Psoas muscle (tissue), 8 donors: ENCODE data around the gene ZNF717. TPM values are rescaled to one million over a fixed set of nuclear protein-coding genes. Genes with fewer than 3 reads are reported as not detected.
"Not testable (repeated sequence)": the region's sequence is repeated elsewhere in the genome, so short reads cannot be mapped to it uniquely, and the experiment has no call there.

Experiments used
- ATAC-seq, 4 donors: fragments of 200-7000 bp; cut with Tn5 transposase; one replicate each; pipeline ENCODE4 v1.9.1; 2020; ENCODE audit warnings: moderate library complexity in 3 of 4, mild to moderate bottlenecking in 2 of 4
- DNase-seq, 2 donors: peaks; one replicate each; pipeline ENCODE4 v3.0.0-alpha.2; 2020
- H3K27ac ChIP-seq: fragments of 200-600 bp; one replicate; pipeline ENCODE4 v1.8.0; 2022
- H3K27me3 ChIP-seq, 3 donors: fragments of 200-600 bp in 1 of 3; one replicate each; pipeline versions ENCODE4 v1.6.1 to v1.8.0; 2013 to 2022; ENCODE audit warnings: low read length in 2 of 3, mild to moderate bottlenecking in 2 of 3, moderate library complexity in 1 of 3; ENCODE audit not compliant: insufficient read depth in 3 of 3
- H3K36me3 ChIP-seq, 2 donors: fragments of 200-600 bp in 1 of 2; one replicate each; pipeline versions ENCODE4 v1.6.1 to v1.8.0; 2013 to 2022; ENCODE audit warnings: low read depth in 1 of 2, mild to moderate bottlenecking in 1 of 2, moderate library complexity in 1 of 2; ENCODE audit not compliant: insufficient read depth in 1 of 2
- H3K4me1 ChIP-seq: fragments of 200-600 bp; one replicate; pipeline ENCODE4 v1.8.0; 2022
- H3K4me3 ChIP-seq: fragments of 200-600 bp; one replicate; pipeline ENCODE4 v1.8.0; 2022; ENCODE audit warnings: mild to moderate bottlenecking
- H3K9me3 ChIP-seq: fragments of 200-600 bp; one replicate; pipeline ENCODE4 v1.8.0; 2022
- CTCF ChIP-seq: fragments of 200-600 bp; IDR thresholded peaks from one replicate; pipeline ENCODE4 v1.8.0; 2022; ENCODE audit warnings: antibody characterized with exemption
- WGBS, 3 donors: extraction: QIAGEN DNeasy Blood & Tissue Kit; methylation state at CpG; one replicate each; pipeline versions ENCODE4 v1.1.6 to v1.1.7; 2013; 5-methylcytosine and 5-hydroxymethylcytosine counted together
- intact Hi-C, 2 donors: fragments of 100-400 bp; cut with DNase I; formaldehyde crosslinking; loops; one replicate each; pipeline versions ENCODE4 v1.11.0 to v1.14.2; 2022
- long read RNA-seq, 2 donors: library from polyadenylated mRNA; unstranded; transcript quantifications; one replicate each; pipeline ENCODE4 v2.0.0, GENCODE V29; 2021
- polyA plus RNA-seq, 3 donors: library from polyadenylated mRNA; stranded (reverse); fragments of 200-250 nt; gene quantifications; one replicate each; pipeline ENCODE4 v1.2.3, GENCODE V29; 2013
- total RNA-seq, 4 donors: library from RNA; stranded (reverse); fragmentation: NEBNext Ultra II Directional in 2 of 4; extraction: Animal tissue kit (Norgen Biotek cat#: 25700) in 2 of 4; gene quantifications; one replicate each; pipeline versions ENCODE4 v1.2.1 to v1.2.4, GENCODE V29; 2021 to 2023
- donor health status: healthy with polysubstance abuse.
- donor health status: DM: no; HTN: no; CAD: no; lungs with moderate emphysema.
- donor health status: Bipolar disorder and iron deficiency.
- donor health status: healthy.
- donor health status: DM: yes; HTN: yes; CAD: no.
- donor health status: DM: no; HTN: no; CAD: no.
- donor health status: DM: no; HTN: no; CAD: no.
- donor health status: DM: yes; HTN: yes; CAD: no.

The ZNF717 gene
- total RNA-seq (1 to 10 TPM; 3.8 to 7.3 (median 4.1) TPM), polyA plus RNA-seq (1 to 10 TPM; 1.1 to 3.2 (median 1.4) TPM)
- long read RNA-seq, donor 1, partial matches to known transcripts, result 0 of 1 reads
- long read RNA-seq, donor 1, other reads (novel, unspliced or antisense), result 1 of 1 reads
- long read RNA-seq, donor 2, partial matches to known transcripts, result 0 of 1 reads
- long read RNA-seq, donor 2, other reads (novel, unspliced or antisense), result 1 of 1 reads

- Histone ChIP-seq H3K27ac (peak within 1 kb of the TSS; percentile 93), H3K4me3 (peak within 1 kb of the TSS; percentile 90), H3K36me3 (peaks cover 0 to 24% of the 10 kb centered on the region in 2 donors), H3K9me3 (peaks cover 12% of the 10 kb centered on the region)
- TF ChIP-seq CTCF, result peak; percentile 13
- H3K4me1 ChIP-seq, intact Hi-C loops, H3K27me3 ChIP-seq, ATAC-seq: not testable (repeated sequence)
- peak; percentile 97 for DNase-seq
- 3 to 7% (median 4%) methylated on average over 39 to 52 of the region's 52 CpGs for WGBS, 3 donors
Observed at GRCh38 chr3:75785081-75785755, at the start of gene ZNF717. Gene ZNF717, minus strand, starts transcription at chr3:75785549. Its CDS starts 2,187 bp downstream, at chr3:75783362.

- 72 to 88% (median 81%) methylated on average over 1 of the region's 1 CpG for WGBS, 3 donors
- DNase-seq, intact Hi-C loops: not testable (repeated sequence)
Observed at GRCh38 chr3:75831076-75831475, 45.7 kb upstream of the ZNF717 start.

GRCh38 chr3:75818019-75818418 lies 32.7 kb upstream of the ZNF717 start:
- H3K4me3 ChIP-seq, H3K36me3 ChIP-seq, H3K27ac ChIP-seq, ATAC-seq, H3K4me1 ChIP-seq, intact Hi-C loops, H3K9me3 ChIP-seq, DNase-seq, H3K27me3 ChIP-seq: not testable (repeated sequence)
- WGBS, 3 donors, result 47 to 61% (median 56%) methylated on average over 1 of the region's 1 CpG

More at GRCh38 chr3:75831076-75831475, 45.7 kb upstream of the ZNF717 start:
- H3K4me3 ChIP-seq, H3K9me3 ChIP-seq, ATAC-seq, H3K36me3 ChIP-seq, H3K27ac ChIP-seq, H3K4me1 ChIP-seq, H3K27me3 ChIP-seq: not testable (repeated sequence)

- intact Hi-C loops, ATAC-seq: not testable (repeated sequence)
Observed at GRCh38 chr3:75816287-75817180, 31.2 kb upstream of the ZNF717 start.

GRCh38 chr3:75814797-75815196 lies 29.4 kb upstream of the ZNF717 start:
- no peaks in the 10 kb centered on the region for H3K36me3 ChIP-seq
- no peak for TF ChIP-seq CTCF
- 27 to 38% (median 35%) methylated on average over 3 of the region's 3 CpGs for WGBS, 3 donors
- no peaks in the 10 kb centered on the region for H3K9me3 ChIP-seq
- no peak overlapping the region for H3K27ac ChIP-seq
- no peak overlapping the region for H3K4me3 ChIP-seq
- H3K4me1 ChIP-seq, result no peaks in the 10 kb centered on the region
- no peaks in the 10 kb centered on the region for H3K27me3 ChIP-seq
- no peak for DNase-seq
- intact Hi-C loops, result no loop called here
- ATAC-seq, result no peak

More at GRCh38 chr3:75816287-75817180, 31.2 kb upstream of the ZNF717 start:
- not testable (repeated sequence) for H3K9me3 ChIP-seq, H3K4me1 ChIP-seq, H3K27ac ChIP-seq, DNase-seq, H3K36me3 ChIP-seq, H3K27me3 ChIP-seq, H3K4me3 ChIP-seq
- 46 to 47% (median 46%) methylated on average over 9 of the region's 9 CpGs for WGBS, 3 donors
